Daoy (cell line): Measurements from ENCODE around the gene DRC7. TPM values are rescaled to one million over a fixed set of nuclear protein-coding genes. Genes with fewer than 3 reads are reported as not detected.

Experiments used
- DNase-seq: peaks from one replicate; pipeline ENCODE4 v3.0.0-alpha.2; 2015; ENCODE audit warnings: low read depth
- total RNA-seq: library from RNA; depleted of rRNA; stranded (reverse); fragments of >200 nt; shearing (Covaris generic); gene quantifications from 2 replicates; pipeline ENCODE4 v1.2.3, GENCODE V29; 2014

DRC7 gene
- total RNA-seq, 1 experiment from 2014 or later: not detected

DNA sequence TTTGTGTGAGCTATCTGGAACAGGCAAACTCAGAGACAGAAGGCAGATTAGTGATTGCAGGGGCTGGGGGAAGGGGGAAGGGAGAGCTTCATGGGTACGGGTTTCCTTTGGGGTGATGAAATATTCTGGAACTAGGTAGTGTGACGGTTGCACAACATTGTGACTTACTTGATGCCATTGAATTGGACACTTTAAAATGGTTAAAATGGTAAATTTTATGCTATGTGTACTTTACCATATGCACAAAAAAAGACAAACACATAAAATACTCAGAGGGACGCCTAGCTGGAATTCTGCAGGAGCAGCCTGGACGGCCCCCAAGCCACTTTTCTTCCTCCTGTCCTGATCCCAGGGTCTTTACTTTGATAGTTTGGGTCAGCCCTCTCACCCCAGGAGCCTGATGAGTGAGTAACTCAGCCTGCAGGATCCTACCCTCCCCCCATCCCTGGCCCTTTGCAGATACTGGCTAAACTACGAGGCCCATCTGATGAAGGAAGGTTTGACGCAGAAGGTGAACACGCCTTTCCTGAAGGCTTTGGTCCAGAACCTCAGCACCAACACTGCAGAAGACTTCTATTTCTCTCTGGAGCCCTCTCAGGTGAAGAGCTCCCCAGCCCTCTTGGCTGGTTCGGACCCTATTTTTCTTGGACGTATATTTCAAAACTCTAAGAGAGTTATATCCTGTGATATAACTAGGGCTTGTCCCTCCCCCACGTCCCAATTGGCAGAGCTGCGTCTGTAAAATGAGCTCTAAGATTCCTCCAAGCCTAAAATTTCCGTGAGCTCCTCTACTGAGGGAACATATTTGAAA, 18.7 kb upstream of the DRC7 start:
- peak; percentile 13 for DNase-seq

DNA sequence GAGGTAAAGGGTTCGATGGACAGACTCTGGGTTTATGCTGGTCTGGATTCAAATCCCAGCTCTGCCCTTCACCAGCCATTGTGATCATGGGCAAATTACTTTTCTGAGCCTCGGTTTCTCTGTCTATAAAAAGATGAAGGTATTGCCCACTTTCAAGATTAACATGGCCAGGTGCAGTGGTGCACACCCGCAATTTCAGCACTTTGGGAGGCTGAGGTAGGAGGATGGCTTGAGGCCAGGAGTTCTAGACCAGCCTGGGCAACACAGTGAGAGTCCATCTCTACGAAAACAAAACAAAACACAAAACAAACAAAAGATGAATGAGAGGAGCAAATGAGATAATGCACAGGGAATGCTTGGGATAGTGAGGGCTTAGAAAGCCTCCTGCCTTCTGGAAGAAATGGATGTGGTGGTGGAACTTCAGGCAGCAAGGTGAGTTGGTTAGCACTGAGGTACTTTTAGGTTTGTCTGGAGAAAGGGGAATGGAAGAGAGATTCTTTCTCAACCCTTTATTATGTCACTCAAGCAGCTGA, 18.0 kb upstream of the DRC7 start:
- DNase-seq: no peak

- DNase-seq: no peak
These were observed 16.8 kb upstream of the DRC7 start for GRCh38 chr16:57677622-57678369.

DNA sequence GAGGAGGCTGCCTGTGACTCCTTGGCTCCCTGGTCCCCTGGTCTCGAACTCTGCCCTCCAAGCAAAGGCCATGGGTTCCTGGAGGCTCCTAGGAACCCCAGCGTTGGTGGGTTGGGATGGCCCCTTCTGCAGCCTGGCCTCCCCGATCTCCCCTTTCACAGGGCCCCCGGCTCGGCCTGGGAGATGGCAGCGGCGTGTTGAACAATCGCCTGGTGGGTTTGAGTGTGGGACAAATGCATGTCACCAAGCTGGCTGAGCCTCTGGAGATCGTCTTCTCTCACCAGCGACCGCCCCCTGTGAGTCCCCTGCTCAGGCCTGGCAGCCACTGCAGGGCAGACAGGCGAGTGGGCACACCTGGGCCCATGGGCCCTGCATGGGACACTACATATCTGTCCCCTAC, 15.6 kb upstream of the DRC7 start:
- no peak for DNase-seq

DNA sequence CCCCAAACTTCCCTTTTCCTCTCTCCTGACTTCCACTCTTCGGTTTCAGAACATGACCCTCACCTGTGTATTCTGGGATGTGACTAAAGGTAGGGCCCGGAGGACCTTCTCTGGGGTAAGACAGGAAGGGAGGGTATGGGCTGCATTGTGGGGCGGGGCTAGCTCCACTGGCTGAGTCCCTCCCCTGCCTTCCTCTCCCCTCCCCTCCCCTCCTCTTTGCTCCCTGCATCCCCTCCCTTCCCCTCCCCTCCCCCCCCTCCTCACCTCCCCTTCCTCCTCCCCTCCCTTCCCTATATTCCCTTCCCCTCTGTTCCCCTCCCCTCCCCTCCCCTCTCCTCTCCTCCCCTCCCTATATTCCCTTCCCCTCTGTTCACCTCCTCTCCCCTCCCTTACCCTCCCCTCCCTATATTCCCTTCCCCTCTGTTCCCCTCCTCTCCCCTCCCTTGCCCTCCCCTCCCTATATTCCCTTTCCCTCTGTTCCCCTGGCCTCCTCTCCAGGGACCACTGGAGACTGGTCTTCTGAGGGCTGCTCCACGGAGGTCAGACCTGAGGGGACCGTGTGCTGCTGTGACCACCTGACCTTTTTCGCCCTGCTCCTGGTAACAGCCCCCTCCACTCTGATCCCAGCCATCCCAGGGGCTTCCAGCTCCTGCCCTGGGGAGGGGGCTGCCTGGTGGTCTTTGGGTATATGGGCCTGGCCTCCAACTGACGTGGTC, 14.7 kb upstream of the DRC7 start:
- no peak for DNase-seq

DNA sequence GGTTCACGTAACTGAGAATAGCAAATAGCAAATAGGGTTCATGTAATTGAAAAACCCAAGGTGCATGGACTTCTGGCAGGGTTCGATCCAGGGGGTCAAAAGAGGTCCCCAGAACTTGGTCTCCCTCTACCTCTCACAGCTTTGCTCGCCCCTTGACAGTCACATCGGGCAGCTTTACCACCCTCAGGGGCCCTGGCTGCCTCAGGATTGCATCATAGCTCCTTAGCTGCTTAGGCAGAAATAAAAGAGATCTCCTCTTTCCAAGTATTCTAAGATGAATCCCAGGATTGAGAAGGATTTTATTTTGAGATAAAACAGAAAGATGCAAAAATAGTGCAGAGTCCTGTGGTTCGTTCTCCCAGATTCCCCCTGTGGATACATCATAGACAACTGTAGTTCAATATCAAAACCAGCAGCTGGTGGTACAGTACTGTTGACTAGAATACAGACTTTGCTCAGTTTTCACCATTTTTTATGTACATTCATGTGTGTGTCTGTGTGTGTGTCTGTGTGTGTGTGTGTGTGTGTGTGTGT, 13.7 kb upstream of the DRC7 start:
- DNase-seq: no peak

DNA sequence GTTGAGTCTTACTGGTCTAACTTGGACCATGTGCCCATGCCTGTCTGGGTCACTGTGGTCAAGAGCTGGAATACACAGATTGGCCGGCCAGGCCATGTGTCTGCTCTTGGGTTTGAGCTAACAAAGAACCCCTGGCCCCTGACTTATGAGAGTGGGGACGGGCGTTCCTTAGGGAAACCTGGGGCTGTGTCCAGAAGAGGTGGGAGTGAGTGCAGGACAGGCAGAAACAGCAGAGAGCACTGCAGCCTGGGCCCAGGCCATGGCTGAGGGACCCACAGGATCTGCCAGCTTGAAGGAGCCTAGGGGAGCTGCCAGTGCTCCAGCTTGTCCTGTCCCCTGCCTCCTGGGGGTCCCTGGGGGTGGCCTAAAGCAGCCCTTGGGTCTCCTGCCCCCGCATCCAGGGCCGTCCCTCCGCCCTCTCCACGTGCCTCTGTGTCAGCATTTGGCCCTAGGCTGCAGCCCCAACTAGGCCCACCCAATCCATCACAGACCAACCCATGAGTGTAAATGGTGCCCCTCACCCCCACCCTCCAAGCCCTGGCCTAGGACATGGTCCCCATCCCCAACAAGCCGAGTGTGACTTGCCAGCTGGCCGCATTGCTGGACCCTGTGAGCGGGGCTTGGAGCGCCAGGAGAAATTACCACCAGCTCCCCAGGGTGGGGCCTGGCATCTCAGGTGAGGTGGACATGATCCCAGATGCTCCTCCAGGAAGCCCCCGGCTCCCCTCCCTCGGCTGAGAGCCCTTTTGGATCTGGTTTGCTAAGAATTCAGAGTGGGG, 12.5 kb upstream of the DRC7 start:
- DNase-seq: no peak

- DNase-seq: no peak
These were observed 11.6 kb upstream of the DRC7 start for GRCh38 chr16:57682809-57683635.

DNA sequence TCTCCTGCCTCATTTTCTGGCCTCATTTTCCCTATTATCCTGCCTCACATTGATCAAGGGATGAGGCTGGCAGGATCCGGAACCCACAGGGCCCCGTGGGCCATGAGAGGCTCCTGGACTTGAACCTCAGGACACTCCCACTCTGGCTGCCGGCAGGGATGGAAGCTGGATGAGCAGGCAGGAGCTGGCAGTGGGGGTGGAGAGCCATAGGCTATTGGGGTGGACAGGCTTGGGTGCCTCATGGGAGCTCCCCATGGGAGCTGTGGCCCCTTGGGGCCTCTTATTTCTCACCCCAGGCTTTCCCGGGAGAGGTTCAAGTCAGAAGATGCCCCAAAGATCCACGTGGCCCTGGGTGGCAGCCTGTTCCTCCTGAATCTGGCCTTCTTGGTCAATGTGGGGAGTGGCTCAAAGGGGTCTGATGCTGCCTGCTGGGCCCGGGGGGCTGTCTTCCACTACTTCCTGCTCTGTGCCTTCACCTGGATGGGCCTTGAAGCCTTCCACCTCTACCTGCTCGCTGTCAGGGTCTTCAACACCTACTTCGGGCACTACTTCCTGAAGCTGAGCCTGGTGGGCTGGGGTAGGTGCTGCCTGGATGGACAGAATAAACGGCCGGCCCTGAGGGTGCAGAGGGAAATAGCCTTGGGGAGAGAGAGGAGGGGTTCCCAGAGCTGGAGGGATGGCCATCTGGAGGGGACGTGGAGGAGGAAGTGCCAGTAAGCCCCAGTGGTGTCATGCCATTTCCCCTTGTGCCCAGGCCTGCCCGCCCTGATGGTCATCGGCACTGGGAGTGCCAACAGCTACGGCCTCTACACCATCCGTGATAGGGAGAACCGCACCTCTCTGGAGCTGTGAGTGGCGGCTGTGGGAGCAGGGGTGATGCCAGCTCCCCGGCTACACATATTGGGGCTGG, 10.7 kb upstream of the DRC7 start:
- no peak for DNase-seq

GRCh38 chr16:57684626-57685358, 9.8 kb upstream of the DRC7 start:
- no peak for DNase-seq

DNA sequence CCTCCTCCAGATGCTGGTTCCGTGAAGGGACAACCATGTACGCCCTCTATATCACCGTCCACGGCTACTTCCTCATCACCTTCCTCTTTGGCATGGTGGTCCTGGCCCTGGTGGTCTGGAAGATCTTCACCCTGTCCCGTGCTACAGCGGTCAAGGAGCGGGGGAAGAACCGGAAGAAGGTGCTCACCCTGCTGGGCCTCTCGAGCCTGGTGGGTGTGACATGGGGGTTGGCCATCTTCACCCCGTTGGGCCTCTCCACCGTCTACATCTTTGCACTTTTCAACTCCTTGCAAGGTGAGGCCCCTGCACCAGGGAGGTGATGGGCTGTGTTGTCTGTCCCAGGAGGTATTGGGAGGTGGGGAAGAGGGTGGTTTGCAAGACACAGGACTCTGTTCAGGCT, 9.0 kb upstream of the DRC7 start:
- DNase-seq: no peak

DNA sequence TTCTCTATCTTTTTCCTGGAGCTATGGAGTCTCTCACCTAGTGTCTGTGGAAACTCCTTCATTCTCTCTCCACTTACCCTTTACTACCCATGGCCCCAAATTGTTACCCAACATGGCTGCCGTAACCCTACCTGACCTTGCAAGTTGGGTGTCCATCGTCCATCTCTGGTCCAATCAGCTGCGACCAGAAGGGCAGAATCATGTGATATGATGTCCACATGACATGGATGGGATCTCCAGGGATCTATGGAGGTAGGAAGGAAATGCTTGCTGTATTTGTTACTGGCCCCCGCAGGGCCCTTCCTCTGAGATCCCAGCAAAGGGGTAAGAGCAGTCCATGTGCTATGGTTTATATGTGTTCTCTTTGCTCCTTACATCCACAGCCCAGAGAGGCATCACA, 8.0 kb upstream of the DRC7 start:
- DNase-seq: no peak

- no peak for DNase-seq
These were observed 7.2 kb upstream of the DRC7 start for GRCh38 chr16:57687363-57687929.

- DNase-seq: no peak
These were observed 6.1 kb upstream of the DRC7 start for GRCh38 chr16:57688487-57688986.

GRCh38 chr16:57688987-57689761, 5.4 kb upstream of the DRC7 start:
- DNase-seq: no peak

DNA sequence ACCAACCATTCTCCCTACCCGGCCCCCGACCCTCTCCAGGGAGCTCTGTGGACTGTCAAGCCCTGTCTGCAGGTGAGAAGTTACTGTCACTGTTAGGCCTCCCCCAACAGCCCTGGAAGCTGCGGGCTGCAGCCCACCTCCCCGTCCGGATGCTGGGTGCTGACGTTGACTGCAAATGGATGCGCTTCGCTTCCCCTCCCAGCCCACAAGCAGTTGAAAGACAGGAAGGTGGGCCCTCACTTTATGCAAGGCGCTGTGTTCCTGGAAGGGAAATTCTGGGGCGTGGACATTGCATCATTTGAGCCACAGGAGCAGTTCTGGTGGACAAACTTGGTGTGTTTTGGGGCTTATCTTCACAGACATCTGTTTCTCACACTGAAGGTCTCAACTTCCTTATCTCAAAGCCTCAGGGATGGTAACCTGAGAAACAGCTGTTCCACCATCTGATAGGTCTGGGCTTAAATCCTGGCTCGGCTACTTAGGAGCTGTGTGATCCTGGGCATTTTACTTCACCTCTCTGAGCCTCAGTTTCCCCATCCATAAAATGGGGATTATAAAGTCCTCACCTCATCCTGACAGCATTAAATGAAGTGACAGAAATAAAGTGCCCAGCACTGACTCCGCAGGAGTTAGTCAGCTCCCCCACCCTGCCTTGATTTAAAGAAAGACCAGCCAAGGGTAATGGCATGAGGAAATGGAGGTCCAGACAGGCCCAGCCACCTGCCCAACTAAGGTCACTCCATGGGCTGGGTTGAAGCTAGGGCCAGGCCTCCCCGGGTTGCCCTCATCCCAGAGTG, 4.6 kb upstream of the DRC7 start:
- DNase-seq: no peak
